CD4-positive, alpha-beta T cell treated with Interleukin-15 for 1 hour (primary cell): ENCODE measurements around the gene GHR.

Experiments
- DNase-seq: peaks from one replicate; pipeline ENCODE4 v3.0.0-alpha.2; 2020

The GHR gene

DNA sequence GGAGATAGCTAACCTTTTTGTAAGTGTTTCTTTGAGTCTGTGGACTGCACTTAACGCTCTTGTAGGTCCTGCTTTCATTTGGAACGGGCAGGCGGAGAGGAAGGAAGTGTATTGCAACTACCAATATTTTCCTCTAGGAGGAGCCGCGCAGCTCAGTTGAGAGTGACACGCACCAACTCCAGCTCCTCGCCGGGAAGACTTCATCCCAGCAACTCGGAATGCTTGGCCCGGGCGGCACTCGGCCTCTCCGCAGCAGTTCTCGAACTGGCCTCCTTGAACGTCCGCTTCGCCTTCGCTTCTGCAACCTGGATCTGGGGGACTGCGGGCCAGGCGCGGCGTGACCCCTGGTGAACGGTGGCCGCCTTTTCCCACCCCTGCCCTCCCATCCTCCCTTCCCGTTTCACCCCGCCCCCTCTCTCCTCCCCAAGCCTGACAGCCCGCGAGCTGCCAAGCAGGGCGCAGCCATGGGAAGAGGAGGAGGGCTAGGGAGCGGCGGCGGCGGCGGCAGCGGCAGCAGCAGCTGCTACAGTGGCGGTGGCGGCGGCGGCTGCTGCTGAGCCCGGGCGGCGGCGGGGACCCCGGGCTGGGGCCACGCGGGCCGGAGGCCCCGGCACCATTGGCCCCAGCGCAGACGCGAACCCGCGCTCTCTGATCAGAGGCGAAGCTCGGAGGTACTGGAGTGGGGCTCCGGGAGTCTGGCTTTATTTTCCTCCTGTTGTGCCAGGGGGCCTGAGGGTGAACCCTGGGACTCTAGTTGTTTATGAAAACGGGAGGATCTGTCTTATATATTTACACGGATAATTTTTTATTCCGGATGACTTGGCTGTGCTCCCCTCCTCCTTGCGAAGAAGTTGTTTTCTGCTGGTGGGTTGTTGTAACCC is at the start of gene GHR:
GHR (plus strand) TSS at position 155 of the 881 bp plus-strand sequence. CDS start 142,436 bp downstream, outside the sequence.
- no peak for DNase-seq

GRCh38 chr5:42374679-42375273 is 48.5 kb upstream of the GHR start:
- no peak for DNase-seq

- DNase-seq, result no peak
Measured at GRCh38 chr5:42377496-42377895, 45.7 kb upstream of the GHR start.

GRCh38 chr5:42381973-42382372 is 41.3 kb upstream of the GHR start:
- DNase-seq, result no peak

- DNase-seq, result no peak
Measured at GRCh38 chr5:42387563-42387962, 35.7 kb upstream of the GHR start.

DNA sequence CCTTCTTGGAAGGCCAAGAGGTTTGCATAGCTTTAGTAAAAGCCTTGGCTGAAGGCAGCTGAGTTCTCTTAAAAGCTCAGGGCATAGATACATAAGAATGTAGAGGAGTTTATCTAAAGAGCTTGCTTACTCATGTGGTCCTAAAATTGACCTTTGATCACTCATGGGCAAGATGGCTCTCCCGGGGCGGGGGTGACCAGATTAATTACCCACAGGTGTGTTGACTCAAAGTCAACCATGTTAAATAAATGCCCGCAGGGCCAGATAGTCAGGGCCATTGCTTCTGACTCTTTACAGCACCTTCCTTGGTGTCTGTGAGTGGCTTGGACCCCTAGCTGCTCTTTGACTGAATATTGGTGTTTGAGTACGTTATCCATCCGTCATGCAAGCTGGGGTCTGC is 33.1 kb upstream of the GHR start:
- no peak for DNase-seq

DNA sequence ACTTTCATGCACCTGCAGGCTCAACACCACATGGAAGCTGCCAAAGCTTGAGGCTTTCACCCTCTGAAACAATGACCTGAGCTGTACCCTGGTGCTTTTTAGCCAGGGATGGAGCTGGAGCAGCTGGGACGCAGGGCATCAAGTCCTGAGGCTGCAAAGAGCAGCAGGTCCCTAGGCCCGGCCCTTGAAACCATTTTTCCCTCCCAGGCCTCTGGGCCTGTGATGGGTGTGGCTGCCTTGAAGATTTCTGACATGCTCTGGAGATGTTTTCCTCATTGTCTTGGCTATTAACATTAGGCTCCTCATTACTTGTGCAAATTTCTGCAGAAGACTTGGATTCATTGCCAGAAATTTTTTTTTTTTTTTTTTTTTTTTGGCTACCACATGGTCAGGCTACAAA is 30.3 kb upstream of the GHR start:
- DNase-seq, result no peak

GRCh38 chr5:42396111-42396510 is 27.1 kb upstream of the GHR start:
- no peak for DNase-seq

GRCh38 chr5:42397267-42397666 is 26.0 kb upstream of the GHR start:
- DNase-seq, result no peak

DNA sequence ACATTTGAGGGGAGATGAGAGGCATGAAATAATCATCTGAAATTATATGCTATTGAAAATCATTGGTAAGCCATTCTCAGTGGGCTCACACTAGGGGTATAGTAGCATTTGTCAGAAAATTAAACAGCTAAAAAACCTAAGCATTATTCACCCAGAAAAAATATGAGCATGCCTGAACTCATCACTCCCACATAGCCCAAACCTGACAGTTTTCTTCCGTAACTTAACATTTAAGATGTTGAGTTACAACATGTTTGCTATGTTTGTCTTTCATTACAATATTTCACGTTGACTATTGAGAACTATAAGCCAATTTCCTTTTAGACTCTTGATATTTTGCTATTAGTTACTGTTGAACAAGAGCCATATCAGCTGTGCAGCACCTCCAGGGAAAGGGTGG is 23.5 kb upstream of the GHR start:
- no peak for DNase-seq

GRCh38 chr5:42400474-42400873 is 22.8 kb upstream of the GHR start:
- DNase-seq, result no peak

DNA sequence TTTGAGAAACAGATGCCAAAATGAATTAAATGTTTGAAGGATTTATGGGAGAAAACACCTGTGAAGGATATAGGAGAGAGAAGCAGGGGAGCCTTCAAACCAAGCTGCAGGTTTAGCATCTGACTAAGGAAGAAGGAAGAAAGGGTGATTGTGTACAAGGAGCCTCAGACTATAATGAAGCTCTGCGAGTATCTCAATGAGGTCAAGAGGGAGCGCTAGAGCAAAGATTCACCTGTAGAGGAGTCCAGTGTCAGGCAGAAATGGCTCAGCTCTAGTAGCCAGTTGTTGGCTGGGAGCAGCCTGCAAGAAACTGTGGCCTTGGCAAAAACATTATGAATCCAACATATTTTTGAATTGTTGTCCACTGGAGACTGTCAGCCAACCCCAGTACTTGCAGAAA is 20.0 kb upstream of the GHR start:
- DNase-seq, result no peak

DNA sequence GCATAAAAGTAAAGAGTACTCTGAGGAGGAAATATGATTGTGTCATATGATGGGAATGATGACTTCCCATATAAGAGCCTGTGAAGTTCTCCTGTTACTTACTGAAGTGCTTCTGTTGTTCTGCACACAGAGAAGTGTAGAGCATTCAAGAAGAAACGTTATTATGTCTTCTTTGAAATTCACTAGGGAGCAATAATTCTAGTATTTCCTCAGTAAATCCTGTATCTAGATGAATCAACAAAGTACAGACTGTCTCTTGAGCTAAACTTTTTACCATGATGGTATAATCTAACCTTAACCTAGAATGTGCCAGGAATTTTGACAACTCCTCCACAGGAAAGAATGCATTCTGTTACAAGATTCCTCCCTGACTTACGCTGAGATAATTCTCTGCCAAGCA is 18.9 kb upstream of the GHR start:
- no peak for DNase-seq

- DNase-seq, result no peak
Measured at GRCh38 chr5:42419294-42419693, 3.9 kb upstream of the GHR start.

DNA sequence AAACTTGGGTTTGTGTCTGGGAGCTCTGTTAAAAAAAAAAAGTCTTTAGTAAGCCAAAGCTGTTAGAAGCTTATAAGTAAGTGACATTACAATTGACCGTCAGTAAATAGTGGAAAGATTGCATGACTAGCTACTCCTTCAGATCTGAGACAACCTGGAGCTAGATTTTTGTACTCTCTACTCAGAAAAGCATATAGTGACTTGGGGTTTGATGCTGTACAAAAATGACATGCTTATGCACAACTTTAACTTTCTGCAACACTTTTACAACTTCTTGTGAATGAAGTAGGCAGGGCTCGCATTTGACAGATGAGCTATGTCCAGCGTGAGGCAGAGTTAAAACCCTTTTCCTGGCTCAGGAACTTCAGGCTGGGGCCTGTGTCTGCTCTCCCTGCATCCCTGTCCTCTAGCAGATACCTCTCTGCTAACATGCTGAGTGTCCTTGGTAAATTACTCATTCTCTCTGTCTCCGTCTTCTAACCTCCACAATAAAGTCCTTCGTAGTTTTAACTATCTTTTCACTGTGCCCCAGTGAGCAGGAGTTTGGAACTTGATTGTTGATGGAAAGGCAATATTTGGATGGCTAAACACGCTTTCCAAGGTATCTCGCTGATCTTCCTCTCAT is 471 bp upstream of the GHR start:
- DNase-seq, result no peak

GRCh38 chr5:42426016-42426415 is 2.8 kb downstream of the GHR start:
- no peak for DNase-seq

DNA sequence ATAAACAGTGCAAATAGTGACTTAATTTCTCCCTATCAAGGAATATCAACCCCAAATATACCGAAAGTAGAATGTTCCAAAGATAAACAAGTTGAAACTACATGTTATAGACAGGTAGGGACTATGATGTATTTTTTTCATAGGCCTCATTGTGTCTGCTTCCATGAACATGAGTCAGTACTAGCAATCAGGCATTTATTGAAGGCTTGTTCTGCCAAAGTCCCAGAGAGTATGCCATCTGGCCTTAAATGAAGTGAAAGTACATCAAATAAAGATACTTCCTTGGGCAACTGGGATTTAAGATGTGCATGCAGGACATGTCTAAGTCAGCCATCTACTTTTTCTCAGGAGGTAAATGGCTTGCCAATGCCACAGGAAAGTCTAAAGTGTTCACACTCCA is 6.5 kb downstream of the GHR start:
- no peak for DNase-seq

GRCh38 chr5:42434047-42434724 is 10.9 kb downstream of the GHR start:
- no peak for DNase-seq

- DNase-seq, result no peak
Measured at GRCh38 chr5:42436051-42436450, 12.8 kb downstream of the GHR start.

DNA sequence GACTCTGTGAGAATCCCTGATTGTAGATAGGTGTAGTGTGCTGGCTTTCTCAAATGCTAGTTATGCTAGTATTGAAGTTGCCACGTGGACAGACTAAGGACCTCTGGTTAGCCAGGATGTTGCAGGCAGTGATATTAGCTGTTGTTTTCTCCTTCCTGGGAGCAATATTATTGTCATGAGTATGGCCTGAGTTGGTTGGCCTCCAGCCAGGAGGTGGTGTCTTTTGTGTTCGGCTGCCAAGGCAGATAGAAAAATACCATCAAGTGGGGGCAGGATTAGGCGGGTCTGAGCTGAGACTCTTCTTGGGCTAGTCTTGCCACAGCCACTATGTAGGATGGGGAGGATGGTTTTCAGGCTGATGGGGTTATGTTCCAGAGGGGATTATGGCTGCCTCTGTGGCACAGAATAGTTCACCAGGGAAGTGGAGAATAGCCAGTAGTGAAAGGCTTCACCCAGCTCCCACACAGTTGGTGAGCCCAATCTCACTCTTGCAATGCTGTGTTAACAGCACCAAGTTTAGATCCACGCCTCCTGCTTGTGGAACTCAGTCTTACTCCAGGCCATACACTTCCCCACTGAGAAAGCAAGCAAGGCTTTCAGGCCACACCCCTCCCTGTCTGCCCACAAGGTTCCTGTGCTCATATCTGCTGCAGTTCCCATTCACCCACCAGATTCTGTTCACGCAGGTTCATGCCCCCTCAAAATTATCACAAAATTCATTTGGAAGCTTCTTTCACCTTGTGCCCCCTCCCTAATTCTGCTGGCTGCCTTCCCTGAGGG is 31.2 kb downstream of the GHR start:
- DNase-seq, result no peak

DNA sequence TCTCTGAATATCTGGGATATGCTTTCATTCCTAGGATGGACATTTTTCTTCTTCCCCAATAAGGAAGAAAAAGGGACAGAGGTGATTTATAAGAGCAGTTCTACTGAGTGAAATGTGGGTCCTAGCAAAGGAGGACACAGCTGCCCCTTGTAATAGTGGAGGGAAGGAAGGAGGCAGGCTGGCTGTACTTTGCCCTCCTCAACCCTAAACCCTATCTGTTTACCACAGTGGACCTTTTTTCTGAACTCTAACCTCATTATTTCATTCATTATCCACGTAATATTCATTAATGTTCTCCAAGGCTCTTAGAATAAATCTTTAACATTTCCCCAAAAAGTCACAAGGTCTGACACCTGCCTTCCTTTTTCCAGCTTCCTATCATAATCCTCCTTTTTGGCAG is 37.8 kb downstream of the GHR start:
- no peak for DNase-seq

GRCh38 chr5:42461507-42461906 is 38.3 kb downstream of the GHR start:
- DNase-seq, result no peak

GRCh38 chr5:42462083-42462482 is 38.8 kb downstream of the GHR start:
- DNase-seq, result no peak
